Right lobe of liver (tissue), 4 donors: ENCODE measurements around the gene CDH12.

Experiments
- CTCF ChIP-seq, 4 donors: fragments of 200-600 bp in 3 of 4; fragments of 450-650 bp in 1 of 4; IDR thresholded peaks; one replicate each; pipeline versions ENCODE4 v1.5.1 to v1.8.0; 2016 to 2022; ENCODE audit warnings: antibody characterized with exemption in 4 of 4, mild to moderate bottlenecking in 2 of 4
- POLR2A ChIP-seq: fragments of 450-650 bp; IDR thresholded peaks from one replicate; pipeline ENCODE4 v1.6.1; 2017; ENCODE audit warnings: antibody characterized with exemption, mild to moderate bottlenecking
- donor health status: DM: no; HTN: no; CAD: no.
- donor health status: DM: no; HTN: no; CAD: no.
- donor health status: DM: no; HTN: yes; CAD: no.

DNA sequence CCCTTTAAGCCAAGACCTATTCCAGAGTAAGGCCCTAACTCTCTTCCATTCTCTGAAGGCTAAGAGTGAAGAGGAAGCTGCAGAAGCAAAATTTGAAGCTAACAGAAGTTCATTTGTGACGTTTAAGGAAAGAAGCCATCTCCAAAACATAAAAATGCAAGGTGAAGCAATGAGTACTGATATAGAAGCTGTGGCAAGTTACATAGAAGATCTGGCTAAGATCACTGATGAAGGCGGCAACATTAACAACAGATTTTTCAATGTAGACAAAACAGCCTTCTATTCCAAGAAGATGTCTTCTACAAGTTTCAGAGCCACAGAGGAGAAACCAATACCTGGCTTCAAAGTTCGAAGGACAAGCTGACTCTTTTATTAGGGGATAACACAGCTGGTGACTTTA lies 1143.4 kb downstream of the CDH12 start:
- no peak for TF ChIP-seq CTCF (IDR thresholded peaks at IDR 0.05)
- TF ChIP-seq POLR2A, result no peak
